HG02870 (cell line): ENCODE data around the gene HIVEP3.

Source experiments
- ATAC-seq: cut with Tn5 transposase; IDR thresholded peaks from one replicate; pipeline ENCODE4 v1.9.1; 2021; ENCODE audit warnings: mild to moderate bottlenecking, moderate library complexity; ENCODE audit not compliant: unreplicated experiment

The HIVEP3 gene

GRCh38 chr1:41494351-41495209 is 424.1 kb downstream of the HIVEP3 start:
- no peak for ATAC-seq

DNA sequence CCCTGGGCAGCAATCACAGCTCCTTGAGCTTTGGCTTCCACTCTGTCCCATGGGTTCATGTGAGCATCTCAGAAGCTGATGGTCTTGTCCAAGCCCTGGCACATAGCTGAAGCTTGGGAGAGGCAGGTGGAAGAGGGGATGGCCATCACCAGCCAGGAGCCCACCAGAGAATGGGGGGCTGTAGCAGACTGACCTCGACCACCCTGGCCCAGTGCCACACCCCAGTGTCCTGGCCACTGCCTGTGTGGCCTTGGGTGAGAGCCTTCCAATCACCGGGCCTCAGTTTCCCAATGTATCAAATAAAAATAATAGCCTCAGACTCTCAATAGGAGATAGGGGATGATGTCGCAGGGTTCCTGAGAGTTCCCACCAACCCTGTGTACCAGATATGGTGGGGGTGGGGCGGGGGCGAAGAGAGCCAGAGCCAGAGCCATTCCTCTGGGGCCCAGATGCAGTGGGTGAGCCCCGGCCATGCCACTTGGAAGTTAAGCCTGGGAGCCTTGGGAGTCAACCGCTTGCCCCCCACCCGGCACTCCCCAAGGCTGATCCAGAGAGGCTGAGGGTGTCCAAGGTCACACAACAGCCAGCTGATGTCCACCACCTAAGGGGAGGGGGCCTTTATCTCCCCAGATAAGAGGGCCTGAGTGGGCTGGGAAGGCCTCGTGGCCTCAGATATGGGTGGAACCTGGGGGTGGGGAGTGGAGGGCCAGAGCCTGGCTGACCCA is 424.9 kb downstream of the HIVEP3 start:
- ATAC-seq: no peak

- ATAC-seq: no peak
Measured at GRCh38 chr1:41493117-41493536, 425.6 kb downstream of the HIVEP3 start.

DNA sequence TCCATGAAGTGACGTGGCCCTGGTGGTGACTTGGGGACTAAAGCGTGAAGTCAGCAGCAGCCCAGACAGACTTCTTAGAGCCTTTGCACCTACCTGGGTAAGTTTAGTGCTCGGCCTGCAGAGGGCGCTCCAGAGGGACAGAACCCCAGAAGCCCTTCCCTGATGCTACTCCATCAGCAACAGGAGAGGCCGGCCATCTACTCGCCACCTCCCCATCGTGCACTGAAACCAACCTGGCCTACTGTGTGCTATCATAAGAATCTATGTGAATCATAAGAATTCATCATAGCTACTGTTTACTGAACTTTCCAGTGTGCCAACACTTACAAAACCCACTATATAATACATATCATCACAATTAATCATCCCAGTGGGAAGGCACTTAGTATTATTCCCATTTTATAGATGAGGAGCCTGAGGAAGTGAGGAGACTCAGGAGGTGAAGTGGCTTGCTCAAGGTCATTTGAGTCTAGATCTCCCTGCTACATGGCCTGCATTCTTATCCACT is 426.3 kb downstream of the HIVEP3 start:
- no peak for ATAC-seq

GRCh38 chr1:41490911-41491310 is 427.8 kb downstream of the HIVEP3 start:
- no peak for ATAC-seq

- no peak for ATAC-seq
Measured at GRCh38 chr1:41489561-41489960, 429.2 kb downstream of the HIVEP3 start.

- no peak for ATAC-seq
Measured at GRCh38 chr1:41488040-41488951, 430.4 kb downstream of the HIVEP3 start.

DNA sequence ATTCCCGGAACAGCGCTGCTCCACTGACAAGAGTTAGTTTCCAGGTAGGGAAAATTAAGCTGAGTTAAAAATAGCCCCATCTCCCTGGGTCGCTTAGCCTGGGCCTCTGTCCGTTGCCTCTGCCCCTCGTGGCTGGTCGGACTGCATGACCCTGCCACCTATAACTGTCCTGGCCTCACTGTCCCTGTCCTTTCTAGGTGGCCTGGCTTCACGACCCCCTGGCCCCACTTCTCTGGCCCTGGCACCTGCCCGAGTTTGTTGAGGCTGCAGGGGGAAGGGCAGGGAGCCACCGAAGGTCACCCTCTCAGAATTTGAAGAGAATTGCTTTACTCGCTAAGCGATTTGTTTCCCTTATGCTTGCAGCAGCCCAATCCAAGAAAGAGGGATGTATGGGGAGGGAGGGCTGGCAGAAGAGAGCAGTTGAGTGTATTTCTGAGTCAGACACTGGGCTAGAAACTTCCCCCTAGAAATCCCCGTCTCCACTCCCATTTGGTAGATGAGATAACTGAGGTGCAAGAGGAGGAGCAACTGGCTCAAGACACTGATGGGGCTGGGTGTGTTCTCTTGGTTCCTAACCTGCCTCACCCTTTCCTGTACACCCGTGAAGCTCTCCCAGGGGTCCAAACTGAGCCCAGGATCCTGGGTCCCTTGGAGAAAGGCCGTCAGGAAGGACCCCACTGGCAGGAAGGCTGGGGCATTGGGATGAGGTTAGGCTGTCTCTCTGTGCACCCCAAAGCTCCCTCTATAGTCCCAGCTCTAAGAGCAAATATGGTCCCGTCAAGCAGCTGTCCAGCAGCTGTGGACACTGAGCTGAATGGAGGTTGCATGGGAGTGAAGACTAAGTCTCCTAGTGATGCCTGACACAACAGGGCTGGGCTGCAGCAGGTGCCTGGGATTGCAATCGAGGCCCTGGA is 431.3 kb downstream of the HIVEP3 start:
- ATAC-seq: no peak

GRCh38 chr1:41486371-41487125 is 432.2 kb downstream of the HIVEP3 start:
- ATAC-seq: no peak

DNA sequence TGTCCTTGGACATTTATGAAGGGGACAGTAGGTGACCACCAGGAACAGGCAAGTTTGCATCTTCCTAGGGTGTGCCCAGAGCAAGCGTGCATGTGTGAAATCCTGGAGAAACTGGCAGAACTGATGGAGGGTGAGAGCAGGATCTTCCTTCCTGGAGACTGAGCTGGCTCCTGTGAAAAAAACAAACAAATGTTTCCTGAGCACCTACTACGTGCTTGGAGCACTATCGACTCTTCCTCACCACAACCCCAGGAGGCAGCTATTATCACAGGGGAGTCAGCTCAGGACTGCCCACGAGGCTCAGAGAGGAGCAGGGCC is 432.7 kb downstream of the HIVEP3 start:
- ATAC-seq: no peak

DNA sequence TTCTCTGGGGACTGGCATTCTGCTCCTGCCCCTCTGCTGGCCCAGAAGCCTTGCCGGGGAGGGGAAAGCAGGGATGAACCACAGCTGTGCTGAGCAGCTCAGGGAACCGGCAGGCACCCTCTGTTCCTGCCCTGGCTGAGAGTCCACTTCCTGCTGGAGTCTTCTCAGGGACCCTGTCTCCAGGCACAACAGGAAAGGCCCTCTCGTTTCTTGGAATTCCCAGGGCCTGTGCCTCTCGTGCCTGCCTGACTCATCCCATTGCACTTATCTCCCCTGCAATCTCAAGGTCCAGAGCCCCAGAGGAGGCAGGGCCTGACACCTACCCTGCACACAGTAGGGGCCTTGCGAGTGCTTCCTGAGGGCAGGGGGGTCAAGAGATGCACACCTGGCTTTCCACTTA is 433.1 kb downstream of the HIVEP3 start:
- ATAC-seq: no peak

GRCh38 chr1:41484402-41485241 is 434.1 kb downstream of the HIVEP3 start, which contains the start of gene EDN2:
EDN2 (minus strand) TSS chr1:41484683; CDS start chr1:41484601, 82 bp downstream.
- no peak for ATAC-seq

GRCh38 chr1:41483960-41484401 is 434.7 kb downstream of the HIVEP3 start:
- no peak for ATAC-seq

- no peak for ATAC-seq
Measured at GRCh38 chr1:41483001-41483850, 435.5 kb downstream of the HIVEP3 start.

DNA sequence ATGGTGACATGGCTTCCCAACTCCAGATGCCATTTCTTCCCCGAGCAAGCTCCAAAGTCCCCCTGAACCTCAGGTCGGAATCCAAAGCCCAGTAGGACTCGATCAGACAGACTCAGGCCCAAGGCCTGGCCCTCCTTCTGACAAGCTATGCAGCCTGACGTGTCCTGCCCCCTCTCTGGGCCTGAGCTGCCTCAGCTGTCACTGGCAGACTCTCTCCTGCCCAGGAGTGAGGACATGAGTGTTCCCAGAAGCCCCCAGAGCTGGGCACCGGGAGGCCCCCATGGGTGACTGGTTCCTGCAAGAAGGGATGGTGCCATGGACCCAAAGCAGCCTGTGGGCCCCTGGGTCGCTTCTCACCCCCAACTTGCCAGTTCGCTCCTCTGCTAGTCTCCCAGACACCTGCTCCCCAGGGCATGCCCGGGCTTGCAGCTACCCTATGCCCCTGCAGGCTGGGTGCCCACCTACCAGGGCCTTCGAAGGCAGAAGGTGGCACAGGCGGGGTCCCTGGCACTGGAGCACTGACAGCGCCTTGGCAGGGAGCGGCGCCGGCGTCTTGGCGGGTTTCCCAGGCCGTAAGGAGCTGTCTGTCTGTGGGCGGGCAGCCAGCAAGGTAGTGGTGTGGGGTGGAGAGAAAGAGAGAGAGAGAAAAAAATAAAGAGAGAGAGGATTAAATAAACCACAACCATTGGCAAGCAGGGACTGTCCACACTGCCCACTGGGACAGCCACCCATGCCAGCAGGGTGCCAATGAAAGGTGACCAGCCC is 436.5 kb downstream of the HIVEP3 start:
- ATAC-seq: no peak

GRCh38 chr1:41481109-41481775 is 437.5 kb downstream of the HIVEP3 start:
- ATAC-seq: no peak
